Endometrium (tissue), 2 donors: ENCODE results near the gene CRYGN.

Experiments
- FAIRE-seq: peaks from 2 replicates; lab custom pipeline; 2012; peaks lifted over from hg19 to GRCh38; lab: Jason Lieb, UNC
- donor health status: control.
- donor health status: control.

CRYGN gene

DNA sequence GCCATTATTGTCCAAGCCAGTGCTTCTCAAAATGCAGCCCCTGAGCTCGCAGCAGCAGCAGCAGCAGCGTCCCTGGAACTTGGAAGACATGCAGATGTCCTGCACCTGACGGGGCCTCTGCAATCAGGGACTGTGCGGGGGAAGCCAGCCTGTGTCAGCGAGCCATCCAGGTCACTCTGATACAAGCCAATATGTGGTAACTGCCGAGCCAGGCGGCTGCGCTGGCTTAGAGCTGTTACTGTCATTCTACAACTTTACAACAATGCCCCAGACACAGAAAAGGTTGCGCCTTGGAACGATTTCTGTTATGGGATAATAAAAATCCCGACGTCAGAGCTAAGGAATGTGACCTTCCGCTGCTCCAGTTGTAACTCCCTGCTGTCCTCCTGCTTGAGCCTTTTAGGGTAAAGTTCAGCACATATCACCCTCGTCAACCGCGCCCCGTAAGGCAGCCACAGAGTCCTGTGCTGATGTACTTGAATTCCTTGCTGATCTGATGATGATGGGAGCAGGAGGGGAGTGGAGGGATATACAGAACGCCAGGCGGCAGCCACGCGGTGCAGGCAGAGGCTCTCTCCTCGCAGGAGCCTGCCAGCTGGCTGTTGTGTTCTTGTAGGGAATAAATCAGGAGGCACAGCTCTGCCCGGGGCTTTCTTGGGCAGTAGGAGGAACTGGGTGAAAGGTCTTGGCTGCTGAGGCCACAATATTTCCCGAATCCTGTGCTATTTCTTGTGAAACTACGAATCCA is 20.0 kb upstream of the CRYGN start:
- peak; percentile 91 for FAIRE-seq

DNA sequence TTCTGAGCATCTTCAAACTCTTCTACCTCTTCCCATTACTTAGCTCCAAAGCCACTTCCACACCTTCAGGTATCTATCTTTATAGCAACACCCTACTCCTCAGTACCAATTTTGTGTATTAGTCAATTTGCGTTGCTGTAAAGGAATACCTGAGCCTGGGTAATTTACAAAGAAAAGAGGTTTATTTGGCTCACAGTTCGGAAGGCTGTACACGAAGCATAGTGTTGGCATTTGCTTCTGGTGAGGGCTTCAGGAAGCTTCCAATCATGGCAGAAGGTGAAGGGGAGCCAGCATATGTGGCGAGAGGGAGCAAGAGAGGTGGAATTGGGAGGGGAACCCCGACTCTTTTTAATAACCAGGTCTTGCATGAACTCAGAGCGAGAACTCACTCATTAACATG is 17.6 kb upstream of the CRYGN start:
- FAIRE-seq, result no peak

DNA sequence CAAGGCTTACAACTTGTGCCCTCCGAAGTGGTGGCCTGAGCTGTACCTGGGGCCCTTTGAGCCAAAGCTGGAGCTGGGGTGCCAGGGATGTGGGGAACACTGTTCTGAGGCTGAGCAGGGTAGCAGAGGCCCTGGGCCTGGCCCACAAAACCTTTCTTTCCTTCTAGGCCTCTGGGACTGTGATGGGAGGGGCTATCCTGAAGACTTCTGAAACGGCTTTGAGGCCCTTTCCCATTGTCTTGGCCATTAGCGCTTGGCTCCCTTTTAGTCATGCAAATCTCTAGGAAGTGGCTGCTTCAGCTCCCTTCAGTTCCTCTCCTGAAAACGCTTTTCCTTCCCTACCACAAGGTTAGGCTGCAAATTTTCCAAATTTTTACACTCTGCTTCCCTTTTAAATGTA is 16.8 kb upstream of the CRYGN start:
- no peak for FAIRE-seq

DNA sequence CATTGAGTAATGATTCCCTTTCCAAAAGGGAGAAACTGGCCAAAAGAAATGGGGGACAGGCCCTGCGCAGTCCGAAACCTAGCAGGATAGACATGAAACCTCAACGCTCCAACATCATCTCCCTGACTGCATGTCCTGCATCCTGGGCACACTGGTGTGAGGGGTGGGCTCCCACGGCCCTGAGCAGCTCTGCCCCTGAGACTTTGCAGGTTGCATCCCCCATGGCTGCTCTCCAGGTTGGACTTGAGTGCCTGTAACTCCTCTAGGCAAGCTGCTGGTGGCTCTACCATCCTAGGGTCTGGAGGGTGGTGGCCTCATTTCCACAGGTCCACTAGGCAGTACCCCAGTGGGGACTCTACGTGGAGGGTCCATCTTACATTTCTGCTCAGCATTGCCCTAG is 16.3 kb upstream of the CRYGN start:
- no peak for FAIRE-seq

DNA sequence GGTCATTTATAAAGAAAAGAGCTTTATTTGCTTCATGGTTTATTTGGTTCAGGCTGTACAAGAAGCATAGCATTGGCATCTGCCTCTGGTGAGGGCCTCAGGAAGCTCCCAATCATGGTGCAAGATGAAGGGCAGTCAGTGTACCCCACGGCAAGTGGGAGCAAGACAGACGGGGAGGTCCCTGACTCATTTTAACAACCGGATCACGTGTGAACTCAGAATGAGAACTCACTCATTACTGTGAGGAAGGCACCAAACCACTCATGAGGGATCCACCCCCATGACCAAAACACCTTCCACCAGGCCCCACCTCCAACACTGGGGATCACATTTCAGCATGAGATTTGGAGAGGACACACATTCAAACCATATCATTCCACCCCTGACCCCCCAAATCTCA is 15.7 kb upstream of the CRYGN start:
- FAIRE-seq, result no peak

DNA sequence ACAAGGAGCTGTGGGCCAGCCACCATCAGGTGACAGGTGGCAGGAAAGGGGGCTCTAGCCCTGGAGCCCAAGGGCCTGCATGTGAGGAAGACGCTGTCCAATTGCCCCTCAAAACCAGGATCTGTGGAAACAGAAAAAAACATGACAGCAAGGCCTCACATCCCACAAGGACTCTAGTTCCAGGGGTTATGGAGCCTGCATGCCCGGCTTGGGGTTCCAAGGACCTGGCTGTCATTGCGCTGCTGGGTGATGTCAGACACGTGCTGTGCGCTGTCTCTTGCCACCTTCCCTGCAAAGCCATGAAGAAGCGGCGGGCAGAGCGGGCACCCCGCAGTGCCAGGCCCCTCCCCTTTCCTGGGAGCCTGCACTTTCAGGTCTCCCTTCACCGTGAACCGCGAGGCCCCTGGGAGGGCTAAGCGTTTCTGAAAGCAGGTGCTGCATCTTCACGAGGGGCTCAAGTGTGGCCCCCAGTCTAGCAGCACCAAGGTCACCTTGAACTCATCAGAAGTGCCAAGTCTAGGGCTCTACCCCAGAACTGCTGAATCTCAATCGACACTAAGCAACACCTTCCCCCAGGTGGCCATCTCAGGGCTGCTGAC is 15.1 kb upstream of the CRYGN start:
- FAIRE-seq, result no peak

DNA sequence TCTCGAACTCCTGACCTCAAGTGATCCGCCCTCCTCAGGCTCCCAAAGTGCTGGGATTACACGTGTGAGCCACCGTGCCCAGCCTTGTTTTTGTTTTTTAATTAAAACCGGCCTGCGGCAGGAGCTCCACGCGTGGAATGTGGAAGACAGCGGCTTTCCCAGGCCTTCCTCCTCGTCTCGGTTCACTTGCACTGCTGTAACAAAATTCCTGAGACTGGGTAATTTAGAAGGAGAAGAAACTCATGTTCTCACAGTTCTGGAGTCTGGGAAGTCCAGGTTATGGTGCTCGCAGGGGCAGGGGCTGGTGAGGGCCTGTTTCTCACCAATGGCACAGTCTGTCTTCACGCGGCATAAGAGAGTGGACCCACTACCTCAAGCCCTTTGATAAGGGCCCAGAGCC is 14.4 kb upstream of the CRYGN start:
- FAIRE-seq, result no peak

DNA sequence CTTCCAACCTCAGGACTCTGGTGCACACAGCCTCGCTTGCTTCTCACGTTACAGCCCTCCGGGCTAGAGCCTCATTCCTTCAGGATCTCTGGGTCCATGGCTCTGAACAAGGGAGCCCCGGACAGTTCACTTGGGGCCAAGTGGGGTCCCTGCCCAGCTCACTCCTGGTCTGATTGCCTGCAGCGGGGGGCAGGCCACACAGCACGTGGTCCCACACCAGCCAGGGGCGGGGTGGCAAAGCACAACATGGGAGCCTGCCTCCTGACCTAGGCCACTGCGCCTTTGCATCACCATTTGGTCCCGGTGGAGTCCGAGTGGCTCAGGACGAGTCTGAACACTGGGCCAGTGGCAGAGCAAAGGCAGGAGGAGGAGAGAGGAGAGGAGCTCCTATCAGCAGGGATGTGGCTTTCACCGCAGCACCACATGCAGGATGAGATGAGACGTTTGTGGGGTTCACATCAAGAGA is 13.4 kb upstream of the CRYGN start:
- FAIRE-seq, result no peak

DNA sequence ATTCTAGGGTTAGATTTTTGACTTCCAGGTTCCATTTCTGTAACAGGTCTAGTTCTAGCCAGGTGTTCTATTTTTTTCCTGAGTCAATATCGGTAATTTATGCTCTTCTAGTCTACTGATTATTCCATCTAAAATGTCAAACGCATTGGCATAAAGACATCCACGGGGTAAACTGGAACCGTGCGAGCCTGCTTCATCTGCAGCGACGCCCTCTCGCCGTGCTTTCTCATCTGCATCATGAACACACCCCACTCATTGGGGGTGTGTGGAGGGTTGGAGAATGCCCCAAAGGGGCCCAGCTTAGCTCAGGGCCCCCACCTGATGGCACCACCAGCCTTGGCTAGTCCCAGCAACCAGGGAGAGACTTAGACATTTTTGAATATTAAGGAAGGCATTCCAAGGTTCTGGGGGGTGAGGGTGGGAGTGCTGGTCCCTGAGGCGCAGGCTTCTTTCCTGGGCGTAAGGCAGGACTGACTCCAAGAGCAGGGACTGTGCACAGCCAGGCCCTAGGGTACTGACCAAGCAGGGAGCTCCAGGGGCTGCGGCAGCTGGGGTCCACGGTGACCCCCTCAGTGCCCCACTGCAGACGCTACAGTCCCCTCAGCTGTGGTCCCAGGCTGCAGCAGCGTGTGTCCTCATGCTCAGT is 12.9 kb upstream of the CRYGN start:
- no peak for FAIRE-seq

DNA sequence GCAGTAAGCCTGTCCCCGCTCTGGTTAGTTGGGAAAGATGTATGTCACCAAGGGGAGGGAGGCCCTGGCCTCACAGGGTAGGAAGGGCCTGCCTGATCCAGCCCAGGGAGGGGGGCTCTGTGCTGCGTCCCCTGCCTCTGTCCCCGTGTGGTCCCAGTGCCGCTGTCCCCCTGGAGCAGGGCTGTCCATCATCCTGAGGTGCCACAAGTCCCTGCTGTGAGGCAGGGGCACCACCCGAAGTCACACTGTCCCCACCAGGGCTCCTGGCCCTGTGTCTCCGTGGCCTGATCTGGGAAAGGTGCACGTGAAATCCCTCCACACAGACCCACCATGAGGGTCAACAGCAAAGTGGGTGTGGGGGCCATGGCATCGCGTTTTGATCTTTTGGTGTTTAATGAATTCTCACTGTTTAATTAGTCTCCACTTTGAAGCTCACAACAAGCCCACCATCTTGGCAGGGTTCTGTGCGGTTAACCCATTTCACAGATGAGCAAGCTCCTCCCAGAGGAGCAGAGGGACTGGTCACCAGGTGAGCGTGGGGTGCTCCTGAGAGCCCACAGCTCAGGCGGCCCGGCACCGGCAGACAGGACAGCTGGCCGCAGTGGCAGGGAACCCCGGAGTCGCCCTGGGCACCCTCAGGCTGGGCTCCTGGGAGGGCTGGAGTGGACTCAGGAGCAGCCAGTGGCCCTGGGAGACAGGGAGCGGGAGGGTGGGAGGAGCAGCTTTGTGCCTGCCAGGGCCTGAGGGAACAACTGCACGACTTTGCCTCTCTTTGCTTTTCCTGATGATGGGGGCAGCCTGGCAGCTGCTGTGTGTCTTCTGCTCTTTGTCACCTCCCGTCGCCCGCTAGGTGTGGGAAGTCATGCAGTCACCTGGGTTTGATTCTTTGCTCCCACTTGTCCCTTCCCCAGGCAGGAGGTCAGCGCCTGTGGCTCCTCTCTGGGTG is 12.0 kb upstream of the CRYGN start:
- FAIRE-seq, result no peak

DNA sequence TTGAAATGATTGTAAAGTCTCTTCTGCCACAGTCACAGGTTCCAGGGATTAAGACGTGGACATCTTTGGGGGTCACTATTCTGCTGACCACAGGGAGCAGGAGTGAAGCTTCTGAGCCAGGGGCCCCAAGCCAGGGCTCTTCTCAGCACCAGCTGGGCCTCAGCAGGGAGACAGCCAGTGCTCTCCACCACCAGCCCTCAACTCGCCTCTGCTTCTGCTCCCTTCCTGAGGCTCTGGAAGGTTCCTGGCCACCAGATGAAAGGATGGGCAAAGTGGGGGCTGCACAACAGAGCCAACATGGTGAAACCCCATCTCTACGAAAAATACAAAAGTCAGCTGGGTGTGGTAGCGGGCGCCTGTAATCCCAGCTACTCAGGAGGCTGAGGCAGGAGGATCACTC is 11.2 kb upstream of the CRYGN start:
- FAIRE-seq, result no peak

DNA sequence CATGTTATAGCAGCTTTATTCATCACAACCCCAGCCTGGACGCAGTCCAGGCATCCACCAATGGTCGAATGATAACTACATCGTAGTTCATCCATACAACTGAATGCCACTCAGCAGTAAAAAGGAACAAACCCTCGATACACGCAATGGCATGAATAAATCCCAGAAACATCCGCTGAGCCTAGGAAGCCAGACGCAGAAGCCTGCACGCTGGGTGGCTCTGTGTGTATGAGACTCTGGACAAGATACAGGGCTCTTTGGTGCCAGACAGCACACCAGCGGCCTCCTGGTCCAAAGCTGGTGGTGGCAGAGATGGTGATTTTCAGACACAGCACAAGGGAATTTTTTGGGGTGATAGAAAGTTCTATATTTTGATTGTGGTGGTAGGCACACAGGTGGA is 10.0 kb upstream of the CRYGN start:
- FAIRE-seq, result no peak

DNA sequence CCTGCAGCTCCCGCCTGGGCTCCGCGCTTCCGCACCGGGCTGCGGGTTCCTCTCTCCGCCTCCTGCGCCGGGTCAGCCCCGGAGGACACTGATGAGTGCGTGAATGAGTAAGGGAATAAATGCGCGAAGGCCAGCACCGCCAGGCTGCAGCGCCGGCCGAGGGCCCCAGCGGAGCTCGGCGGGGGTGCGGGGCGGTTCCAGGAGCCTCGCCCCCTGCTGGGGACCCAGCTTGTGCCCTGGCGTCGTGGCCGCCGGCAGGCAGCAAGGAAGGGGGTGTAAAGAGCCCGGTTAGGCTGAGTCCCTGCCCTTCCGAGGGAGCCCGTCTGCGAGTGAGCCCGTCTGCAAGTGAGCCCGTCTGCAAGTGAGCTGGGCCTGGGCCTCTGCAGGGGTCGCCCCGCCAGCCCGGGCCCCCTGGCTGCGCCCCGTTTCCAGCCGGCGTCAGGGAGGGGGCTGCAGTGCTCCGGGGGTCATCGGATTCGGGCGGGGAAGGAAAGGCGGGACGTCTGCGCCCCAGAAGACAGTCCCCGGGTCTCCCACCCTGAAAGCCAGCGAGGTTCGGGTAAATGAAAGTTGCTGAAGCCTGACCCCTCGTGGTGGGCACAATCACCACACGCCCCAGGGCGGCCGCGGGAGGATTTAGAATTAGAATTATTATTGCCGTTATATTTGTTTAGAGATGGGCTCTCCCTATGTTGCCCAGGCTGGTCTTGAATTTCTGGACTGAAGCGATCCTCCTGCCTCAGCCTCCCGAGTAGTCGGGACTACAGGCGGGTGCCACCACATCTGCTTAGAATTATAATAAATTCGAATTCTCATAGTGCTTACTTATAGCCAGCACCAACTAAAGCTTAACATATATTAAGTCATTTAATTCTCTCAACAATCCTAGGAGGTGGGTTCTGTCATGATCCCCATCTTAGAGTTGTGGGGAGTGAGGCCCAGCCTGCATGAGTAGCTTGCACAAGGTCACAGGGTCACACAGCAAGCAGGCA is 8.6 kb upstream of the CRYGN start:
- peak; percentile 63 for FAIRE-seq

DNA sequence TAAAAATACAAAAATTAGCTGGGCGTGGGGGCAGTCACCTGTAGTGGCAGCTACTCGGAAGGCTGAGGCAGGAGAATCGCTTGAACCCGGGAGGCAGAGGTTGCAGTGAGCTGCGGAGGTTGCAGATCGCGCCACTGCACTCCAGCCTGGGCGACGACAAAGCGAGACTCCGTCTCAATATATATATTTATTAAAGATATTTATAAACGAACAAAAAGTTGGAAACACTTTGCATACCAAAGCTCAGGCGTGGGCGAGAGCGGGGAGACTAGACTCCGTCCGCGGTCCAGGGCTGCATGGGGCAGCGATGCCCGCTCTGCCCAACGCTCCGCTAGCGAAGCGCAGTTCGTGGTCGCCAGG is 7.9 kb upstream of the CRYGN start:
- no peak for FAIRE-seq

DNA sequence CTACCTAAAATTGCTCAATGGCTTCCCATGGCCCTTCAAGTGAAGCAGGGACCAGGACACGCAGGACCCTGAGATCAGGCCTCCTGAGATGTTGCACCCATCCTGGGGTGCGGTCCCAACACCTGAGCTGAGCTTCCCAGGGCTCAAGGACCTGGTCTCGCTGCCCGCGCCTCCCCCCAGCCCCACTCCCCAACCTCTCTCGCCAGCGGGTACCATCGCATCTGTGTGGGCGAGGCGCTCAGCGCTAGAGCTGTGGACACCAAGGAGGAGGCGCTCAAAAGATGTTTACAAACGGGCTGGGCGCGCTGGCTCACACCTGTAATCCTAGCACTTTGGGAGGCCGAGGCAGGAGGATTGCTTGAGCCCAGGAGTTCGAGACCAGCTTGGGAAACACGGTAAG is 7.4 kb upstream of the CRYGN start:
- FAIRE-seq, result no peak

DNA sequence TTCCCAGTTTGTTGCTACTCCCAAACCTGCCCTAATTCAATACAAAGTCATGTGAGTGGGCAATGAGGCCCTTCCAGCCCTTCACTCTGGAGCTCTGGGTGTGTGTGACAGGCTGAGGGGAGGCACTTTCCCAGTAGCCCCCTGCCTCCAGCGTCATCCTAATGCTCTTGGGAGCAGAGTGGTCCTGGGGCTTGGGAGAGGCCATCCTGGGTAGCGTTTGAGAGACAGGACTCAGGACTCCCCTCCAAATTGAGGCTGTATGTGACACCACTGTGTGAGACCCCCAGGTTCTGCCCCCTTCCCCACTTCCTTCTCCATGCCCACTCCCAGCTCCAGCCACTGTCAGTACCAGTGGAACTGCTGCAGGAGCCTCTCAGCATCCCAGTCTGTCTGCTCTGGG is 6.5 kb upstream of the CRYGN start:
- no peak for FAIRE-seq

DNA sequence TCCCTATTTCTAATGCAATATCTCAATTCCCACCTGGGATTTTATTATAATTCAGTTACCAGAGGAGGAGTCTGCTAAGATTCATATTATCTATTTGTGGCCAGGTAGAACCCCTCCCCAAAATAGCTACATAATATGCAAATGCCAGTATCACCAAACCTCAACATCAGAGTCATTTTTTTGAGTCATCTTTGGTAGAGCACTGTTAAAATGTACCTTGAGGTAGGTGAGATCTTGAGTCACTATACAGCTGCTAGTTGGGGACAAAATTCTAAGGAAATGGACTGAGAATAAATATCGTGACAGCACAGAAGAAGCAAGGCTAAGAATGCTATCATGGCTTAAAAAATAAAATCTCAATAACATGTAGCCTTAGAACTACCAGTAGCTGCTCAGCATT is 4.7 kb upstream of the CRYGN start:
- no peak for FAIRE-seq

DNA sequence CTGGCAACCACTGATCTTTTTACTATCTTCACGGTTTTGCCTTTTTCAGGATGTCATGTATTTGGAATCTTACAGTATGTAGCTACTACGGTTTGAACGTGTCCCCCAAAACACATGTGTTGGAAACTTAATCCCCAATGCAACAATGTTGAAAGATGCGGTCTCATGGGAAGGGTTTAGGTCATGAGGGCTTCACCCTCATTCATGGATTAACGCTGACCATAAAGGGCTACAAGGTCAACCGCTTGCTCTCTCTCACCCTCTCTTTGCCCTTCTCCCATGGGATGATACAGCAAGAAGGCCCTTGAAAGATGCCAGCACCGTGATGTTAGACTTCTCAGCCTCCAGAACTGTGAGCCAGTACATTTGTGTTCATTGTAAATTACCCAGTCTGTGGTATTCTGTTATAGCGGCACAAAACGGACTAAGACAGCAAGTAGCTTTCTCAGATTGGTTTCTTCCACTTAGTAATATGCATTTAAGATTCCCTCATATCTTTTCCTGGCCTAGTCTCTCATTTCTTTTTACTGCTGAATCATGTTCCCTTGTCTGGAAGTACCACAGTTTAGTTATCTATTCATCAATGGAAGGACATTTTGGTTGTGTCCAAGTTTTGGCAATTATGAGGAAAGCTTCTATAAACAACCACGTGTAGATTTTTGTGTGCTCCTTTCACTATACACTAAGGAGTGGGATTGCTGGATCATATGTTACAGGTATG is 3.0 kb upstream of the CRYGN start:
- FAIRE-seq, result no peak

DNA sequence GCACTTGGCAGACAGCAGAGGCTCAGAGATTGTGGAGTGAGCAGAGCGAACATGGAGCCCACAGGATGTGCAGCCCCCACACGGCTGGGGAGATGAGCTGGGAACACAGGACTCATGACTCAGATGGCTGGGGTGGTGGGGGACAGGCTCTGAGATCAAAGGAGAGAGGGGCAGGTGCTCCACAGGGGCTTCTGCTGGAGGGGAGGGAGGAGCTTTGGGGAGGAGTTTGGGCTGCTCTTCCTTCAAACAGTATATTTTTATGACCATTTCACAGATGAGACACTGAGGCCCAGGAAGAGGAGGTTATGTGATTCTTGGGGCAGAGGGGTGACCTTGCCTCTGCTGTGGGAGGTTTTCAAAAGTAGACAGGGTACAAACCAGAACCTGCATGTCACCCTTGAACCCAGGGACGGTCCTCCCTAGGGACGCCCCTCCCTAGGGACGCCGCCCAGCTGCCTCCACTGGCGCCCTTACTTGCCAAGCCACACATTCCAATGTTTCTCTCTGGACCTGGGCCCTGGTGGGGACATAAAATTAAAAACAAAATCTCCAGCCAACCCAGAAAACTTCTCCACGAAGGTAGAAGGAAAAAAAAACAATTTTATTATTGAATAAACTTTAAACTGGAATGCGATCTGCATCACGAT is 981 bp upstream of the CRYGN start:
- FAIRE-seq, result no peak
